NCI-H1417 (cell line): ENCODE data around the gene RNF225.
A peak's percentile ranks its signal among the peaks of the same experiment; 100 is the strongest.
"Not testable (repeated sequence)": the region's sequence is repeated elsewhere in the genome, so short reads cannot be mapped to it uniquely, and the experiment has no call there.

Experiments used
- DNase-seq, 3 experiments: peaks; one replicate each; lab custom pipeline; 2025; lab: John Stamatoyannopoulos, UW

The RNF225 gene

DNA sequence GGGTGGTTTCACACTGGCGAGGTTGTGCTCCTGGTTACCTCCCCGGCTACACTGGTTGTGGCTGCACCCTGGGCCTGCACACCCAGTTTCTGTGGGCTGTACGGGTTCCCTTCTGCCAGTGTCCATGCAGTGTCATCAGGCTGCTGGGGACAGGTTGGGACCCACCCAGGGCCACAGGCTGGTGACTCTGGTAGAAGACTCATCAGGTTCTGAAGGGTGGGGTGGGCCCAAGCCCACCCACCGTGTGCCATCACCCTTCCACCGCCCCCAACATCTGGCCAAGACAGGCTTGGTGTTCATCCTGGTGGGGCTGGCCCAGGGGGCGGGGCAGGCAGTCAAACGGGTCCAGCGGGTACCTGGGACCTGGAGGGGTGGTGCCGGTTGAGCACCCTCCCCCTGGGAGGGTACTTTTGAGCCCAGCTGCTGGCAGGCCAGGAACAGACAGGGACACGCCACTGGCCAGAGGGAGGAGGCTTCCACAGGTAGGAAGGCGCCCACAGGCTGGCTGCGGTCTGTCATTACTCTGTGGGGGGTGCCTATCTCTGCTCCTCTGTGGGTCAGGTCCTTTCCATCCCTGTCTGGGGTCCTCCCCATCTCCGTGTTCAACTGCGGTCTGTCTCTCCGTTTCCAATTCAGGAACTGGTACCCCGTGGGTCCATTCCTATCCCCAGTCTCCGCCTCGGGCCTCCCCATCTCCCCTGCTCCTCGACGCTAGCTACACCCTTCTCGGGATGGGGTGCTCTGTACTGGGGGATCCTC lies at the start of gene RNF225:
Gene RNF225, plus strand, starts transcription at position 437 of the 759 bp plus-strand sequence. CDS start 434 bp downstream, outside the sequence.
- DNase-seq = no peak

DNA sequence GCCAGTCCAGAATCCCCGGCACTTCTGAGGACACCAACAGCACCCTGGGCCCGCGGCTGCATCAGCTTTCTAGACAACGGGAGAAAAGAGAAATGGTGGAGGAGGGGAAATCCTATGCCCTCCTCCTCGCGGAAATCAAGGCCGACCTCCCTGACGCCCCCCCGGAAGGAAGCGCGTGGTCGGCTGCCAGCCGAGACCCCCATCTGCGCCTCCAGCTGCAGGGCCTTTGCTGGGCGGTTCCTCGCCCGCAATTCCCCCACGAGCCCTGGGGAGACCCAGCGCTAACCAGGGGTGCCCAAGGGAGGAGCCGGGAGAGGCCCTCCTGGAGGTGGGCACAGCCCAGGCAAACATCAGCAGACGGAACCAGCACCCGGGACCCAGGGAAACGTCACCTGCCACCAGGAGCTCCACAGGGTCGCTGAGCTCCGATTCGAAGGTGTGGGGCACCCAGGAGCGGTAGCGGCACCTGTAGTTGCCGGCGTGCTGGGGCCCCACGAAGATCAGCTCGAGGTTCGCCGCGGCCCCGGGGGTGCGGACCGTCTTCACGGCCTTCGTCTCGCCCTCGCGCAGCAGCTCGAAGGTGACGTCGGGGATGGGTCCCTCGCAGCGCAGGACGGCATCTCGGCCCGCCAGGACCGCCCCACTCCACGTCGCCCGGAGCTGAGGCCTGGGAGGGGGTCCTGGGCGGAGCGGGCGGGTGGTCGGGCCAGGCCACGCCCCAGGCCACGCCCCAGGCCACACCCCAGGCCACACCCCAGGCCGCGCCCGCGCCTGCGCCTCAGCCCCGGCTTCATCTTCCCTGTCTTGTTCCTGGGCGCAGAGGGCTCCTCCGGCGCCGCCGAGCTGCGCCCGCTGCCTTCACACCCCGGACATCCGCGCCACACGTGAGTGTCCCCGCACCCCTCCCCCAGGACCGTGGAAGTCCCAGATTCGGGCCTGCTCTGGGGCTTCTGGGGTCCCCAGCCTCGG lies 48.2 kb upstream of the RNF225 start:
- peak; percentile 71 to 84 (median 82) for DNase-seq

DNA sequence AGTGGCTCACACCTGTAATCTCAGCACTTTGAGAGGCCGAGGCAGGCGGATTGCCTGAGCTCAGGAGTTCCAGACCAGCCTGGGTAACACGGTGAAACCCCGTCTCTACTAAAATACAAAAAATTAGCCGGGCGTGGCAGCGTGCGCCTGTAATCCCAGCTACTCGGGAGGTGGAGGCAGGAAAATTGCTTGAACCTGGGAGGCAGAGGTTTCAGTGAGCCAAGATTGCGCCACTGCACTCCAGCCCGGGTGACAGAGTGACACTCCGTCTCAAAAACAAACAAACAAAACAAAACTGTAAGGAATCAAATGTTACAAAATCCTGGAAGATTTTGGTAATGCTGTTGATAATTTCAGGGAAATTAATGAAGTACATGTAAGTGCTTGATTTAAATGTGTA lies 47.4 kb upstream of the RNF225 start:
- DNase-seq = not testable (repeated sequence)

DNA sequence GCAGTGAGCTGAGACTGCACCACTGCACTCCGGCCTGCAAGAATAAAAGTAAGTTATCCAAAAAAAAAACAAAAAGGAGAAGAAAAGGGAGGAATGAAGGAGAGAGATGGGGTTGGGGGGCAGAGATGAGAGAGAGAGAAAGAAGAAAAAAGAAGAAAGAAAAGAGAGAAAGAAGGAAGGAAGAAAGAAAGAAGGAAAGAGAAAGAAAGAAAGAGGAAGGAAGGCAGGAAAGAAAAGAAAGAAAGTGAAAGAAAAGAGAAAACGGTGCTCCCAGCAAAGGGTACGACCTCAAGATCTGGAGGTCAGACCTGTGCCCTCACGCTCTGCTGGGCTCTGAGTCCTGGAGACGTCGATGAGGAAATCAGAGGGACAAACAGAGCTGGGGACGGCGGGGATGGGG lies 45.9 kb upstream of the RNF225 start:
- DNase-seq = no peak

DNA sequence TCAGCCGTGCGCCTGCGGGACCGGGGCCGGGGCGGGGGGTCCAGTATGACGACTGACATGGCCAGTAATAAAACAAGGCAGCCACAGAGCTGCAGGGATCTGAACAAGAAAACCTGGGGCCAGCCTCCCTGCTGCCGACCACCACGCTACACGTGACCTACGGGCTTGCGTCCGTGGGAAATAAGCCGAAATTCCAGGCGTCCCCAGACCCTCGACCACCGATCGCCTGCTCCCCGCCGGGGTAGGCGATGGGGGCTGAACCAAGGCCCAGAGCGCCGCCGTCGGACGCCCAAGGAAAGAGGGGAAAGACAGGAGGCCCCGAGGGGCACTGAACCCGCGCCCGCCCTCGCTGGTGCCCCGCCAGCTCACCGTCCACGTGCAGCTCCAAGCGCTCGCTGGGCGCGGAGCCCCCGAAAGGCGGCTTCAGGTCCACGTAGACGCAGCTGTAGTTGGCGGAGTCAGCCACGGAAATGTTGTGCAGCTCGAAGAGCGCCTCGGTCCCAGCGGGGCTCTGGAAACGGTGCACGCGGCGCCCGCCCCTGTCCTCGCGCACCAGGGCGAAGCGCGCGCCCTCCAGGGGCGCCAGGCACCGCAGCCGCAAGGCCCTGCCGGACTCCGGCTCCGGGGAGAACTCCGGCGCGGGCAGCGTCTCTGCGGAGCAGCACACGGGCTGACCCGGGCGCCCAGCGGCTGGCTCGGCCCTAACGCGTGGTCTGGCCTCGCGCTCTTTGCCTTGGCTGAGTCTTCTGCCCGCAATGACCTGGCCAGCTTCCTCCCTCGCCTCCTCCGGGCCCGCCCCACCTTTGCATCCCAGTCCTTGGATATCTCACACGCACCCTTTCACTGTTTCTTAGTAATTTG lies 45.2 kb upstream of the RNF225 start:
- DNase-seq = no peak

DNA sequence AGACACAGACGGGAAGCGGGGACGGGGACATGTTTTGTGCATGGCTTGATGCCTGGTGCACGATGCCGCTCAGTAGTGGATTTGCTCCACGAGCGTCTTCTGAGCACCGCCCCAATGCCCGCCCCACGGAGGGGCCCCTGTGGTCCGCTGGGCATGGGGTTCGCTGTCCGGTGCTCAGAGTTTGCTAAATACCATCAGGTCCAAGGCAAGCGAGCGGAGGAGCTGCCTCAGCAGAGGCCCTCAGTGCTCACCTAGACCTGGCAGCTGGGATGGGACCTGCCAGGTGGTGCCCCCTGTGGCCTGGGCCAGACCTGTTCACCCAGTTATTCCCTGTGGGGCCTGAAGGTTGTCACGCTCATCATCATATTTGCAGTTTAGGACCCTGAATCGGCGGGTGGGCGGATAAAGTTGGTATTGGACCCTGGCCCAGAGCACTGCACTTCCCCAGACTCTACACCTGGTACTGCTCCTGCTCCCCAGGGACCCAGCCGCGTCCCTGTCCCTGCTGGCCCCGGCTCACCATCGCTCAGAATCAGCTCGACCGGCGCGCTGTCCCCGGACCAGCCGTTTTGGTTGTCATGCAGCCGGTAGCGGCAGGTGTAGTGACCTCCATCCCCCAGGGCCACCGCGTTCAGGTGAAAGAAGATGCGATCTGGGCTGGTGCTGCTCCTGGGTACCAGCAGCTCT lies 44.4 kb upstream of the RNF225 start:
- no peak for DNase-seq

DNA sequence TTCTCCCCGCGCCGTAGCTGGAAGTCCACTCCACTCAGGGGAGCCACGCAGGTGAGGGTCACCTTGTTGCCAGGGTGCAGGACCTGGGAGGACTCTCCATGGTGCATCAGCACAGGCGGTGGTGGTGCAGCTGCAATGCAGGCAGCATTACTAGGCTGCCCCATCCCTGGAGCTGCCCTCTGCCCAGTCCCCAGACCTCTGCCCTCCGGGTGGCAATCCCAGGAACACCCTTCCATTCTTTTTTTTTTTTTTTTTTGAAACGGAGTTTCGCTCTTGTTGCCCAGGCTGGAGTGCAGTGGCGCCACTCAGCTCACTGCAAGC lies 43.9 kb upstream of the RNF225 start:
- DNase-seq = no peak

DNA sequence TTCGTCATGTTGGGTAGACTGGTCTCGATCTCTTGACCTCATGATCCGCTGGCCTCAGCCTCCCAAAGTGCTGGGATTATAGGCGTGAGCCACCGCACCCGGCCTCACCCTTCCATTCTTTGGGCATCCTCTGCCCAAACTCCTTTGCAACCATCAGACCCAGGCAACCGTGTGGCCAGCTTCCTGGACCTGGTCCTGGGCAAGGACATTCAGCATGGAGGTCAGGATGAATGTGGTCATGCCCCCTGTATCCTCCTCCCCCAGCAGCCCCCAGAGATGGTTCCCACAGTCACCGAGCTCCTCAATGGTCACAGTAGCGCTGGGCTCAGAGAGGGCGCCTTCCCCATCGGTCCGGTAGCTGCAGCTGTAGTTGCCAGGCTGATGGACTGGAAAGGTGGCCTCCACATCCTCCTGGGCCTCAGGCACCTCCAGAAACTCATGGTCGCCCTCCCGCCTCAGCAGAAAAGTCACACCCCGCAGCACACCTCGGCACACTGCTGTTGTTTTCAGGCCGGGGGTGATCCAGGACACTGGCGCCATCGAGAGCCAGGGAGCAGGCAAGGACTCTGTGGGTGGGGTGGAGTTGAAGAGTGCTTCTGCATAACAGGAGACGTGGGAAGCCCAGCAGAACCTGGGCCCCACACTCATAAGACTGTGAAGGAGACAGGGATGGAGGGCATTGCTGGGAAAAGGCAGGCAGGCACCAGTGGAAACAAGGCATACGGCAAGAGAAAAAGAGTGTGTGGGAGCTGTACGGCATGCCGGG lies 43.3 kb upstream of the RNF225 start:
- no peak for DNase-seq

DNA sequence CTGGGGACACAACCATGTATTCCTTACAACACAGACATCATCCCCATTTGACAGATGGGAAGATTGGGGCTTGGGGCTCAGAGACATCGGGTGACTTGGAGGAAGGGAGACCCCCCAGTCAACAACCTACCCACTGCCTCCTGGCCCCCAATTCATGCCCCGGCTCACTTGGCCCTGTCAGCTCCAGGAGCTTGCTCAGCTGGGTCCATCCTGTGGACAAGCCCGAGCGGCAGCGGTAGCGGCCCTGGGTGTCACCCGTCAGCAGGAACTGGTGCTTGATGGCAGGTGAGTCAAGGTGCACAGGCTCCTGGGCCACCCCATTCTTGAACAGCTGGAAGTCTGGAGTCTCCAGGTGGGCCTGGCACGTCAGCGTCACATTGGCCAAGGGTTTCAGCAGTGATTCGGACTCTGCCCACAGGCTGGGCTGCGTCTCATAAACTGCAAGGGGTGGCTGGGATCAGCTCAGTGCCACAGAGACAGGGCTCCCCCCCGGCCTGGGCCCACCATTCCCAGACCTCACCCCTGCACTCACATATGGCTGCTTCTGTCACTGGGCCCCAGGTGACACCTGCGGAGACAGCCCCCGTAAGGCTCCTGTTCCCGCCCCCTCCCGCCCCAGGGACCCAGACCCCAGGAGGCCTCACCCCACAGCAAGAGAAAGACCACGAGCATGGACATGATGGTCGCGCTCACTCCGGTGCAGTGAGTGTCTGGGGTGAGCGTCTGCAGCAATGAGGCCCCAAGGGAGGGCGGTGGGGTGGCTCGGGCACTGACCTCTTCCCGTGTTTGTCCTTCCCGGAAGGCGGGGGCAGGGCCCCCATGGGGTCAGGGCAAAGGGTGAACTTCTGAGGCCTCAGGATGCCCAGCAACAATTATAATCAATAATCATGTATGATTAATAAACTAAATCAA lies 42.4 kb upstream of the RNF225 start, which contains the start of gene A1BG:
Gene A1BG, minus strand, starts transcription at position 733 of the 912 bp plus-strand sequence. Its CDS starts 55 bp downstream, at position 678.
- DNase-seq = no peak

DNA sequence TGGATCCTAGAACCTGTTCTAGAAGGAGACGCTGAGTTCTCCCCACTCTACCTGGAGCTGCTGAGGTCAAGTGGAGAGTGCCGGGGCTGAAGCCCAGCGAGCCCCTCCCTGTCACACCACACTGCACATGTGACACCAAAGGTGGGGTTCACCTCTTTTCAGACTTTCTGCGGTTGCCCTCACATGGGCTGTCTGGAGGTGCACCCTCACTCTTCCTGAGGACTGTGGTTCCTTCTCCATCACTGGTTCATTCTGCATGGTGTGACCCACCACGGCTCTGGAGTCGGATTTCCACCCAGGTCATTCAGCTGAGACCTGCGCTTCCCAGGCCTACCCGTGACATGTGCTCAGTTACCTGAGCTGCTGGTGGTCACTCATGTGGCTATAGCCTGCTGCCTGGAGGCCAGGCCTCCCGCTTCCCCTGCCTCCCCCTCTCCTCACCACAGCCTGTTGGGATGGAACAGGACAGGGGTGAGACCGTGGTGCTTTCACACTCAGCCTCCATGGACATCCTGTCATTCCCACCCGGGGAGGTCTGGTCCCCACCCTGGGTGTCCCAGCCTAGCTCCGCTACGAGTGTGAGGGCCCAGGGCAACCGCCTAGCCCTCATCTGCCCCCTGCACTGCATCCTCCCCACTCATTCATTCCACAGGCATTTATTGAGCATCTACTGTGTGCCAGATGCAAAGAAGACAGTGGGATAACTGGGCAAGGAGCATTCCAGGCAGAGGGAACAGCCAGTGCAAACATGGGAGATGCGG lies 41.6 kb upstream of the RNF225 start:
- DNase-seq = no peak

DNA sequence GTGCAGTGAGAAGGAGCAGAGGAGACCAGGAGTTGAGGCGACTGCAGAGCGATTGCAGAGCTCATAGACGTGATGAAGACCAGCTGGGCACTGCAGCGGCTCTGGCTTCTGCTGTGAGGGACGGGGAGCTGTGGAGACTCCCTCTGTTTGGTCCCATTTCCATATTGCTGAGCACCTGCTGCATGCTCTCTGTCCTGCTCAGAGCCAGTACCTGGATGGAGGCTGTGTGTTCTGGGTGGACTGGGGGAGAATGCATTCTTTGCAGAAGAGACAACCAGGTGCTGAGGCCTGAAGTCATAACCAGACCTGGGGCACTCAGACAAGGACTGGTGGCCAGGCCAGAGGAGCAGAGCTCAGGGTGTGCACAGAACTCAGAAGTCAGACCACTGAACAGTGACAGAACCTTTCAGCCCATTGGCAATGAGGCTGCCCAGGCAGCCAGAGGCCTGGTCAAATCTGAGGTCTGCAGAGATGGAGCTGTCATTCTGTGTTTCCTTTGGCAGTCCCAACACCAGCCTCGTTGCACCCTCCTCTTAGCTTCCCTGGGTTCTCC lies 40.9 kb upstream of the RNF225 start:
- DNase-seq = no peak

DNA sequence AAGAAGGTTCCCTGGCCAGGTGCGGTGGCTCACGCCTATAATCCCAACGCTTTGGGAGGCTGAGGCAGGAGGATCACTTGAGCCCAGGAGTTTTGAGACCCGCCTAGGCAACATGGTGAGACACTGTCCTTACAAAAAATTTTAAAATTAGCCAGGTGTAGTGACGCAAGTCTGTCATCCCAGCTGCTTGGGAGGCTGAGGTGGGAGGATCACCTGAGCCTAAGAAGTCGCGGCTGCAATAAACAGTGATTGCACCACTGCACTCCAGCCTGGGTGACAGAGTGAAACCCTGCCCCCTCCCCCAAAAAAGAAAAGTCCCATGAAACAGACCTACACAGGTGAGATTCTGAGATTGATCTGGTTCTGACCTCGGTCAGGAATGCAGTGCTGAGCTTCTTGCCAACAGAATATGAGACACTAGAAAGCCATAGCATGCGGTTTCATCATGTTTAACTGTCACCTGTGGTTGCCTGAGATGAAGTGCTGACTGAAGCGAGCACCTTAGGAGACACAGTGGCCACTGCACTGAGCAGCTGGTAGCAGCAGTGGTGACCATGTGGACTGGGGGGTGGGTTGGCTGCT lies 40.1 kb upstream of the RNF225 start:
- DNase-seq = no peak

DNA sequence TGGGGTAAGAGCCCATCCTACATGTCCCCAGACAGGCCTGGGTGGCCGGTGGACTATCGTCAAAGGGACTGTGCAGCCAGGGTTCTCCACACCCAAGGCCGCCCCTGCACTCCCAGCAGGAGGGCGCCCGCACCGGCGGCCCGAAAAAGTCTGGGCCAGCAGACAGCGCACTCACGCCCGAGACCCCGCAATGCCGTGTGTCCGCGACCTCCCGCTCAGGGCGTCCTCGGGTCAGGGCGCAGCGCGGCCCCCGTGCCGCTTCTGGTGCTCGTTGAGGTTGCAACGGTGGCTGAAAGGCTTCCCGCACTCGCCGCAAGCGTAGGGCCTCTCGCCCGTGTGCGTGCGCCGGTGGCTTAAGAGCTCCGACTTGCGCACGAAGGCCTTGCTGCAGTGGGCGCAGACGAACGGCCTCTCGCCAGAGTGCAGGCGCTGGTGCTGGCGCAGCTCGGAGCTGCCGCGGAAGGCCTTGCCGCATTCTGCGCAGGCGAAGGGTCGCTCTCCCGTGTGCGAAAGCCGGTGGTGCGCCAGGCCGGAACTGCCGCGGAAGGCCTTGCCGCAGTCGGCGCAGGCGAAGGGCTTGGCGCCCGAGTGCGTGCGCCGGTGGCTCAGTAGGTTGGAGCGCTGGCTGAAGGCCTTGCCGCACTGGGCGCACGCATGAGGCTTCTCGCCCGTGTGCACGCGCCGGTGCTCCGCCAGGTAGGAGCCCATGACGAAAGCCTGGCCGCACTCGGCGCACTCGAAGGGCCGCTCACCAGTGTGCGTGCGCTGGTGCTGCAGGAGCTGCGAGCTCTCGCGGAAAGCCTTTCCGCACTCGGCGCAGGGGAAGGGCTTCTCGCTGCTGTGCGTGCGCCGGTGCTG lies 39.3 kb upstream of the RNF225 start:
- no peak for DNase-seq

DNA sequence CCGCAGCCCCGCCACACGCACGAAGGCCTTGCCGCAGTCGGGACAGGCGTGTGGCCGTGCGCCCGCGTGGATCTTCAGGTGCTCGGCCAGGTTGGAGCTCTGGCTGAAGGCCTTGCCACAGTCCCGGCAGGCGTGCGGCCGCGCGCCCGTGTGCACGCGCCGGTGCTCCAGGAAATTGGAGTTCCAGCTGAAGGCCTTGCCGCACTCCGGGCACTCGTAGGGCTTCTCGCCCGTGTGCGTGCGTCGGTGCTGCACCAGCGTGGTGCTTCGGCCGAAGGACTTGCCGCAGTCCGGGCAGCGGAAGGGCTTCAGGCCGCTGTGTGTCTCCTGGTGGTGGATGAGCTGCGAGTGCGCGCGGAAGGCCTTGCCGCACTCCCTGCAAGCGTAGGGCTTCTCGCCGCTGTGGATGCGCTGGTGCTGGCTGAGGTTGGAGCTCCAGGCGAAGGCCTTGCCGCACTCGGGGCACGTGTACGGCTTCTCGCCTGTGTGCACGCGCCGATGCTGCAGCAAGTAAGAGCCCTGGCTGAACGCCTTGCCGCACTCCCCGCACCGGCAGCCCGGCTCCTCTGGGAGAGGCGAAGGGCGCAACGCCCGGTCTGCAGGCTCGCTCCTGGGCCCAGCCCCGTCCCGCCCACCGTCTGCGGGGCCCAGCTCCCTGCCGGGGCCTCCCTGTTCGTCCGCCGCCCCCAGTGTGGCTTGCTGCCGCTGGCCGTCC lies 38.5 kb upstream of the RNF225 start:
- DNase-seq = no peak

DNA sequence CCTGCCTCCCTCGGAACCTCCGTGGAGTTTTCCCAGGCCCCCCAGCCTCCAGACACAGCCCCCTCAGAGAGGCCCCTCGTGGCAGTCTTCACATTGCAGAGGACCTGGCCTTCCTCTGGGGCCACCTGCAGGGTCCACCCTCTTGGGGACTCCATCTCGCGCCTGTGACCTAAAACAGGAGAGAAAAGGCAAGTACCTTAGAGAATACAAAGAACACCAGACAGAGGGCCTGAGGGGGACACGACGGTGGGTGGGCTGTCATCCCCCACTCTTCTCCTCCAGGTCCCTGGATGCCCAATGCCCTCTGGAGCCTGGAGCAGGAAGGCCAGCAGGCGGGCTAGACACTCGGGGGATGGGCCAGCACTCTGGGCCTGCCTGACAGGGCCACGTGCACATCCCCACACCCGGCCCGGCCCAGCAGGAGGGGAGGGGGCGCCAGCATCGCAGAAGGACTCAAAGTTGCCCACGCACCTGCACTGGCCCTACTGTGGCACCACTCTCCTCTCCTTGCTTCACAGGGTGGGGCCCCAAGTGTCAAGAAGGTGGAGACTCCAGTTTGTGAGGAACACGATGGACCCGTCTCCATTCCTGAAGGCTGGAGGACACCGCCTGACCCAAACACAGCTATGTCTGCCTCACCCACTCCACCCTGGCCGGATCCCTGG lies 37.8 kb upstream of the RNF225 start:
- DNase-seq = no peak

DNA sequence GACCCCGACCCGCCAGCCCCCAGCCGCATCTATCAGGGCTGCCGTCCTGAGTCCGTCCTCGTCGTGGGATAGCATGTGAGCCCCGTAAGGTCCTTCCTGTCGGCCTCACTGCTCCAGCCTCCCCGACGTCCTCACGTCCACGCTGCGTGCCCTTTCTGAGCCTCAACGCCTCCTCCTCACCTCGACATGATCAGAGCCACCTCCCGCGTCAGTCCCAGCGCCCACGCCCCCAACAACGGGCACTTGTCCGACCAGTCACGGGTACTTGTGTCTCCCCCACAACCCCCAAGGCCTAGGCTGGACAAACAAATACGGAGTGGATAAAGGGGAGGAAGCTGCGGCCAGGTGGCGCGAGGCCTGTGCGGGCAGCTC lies 33.6 kb upstream of the RNF225 start:
- peak in 1 of 3 experiments; percentile 79 for DNase-seq
